K562 (cell line): ENCODE results near the gene PTPRC.

Experiments used
- KLF16 ChIP-seq: IDR thresholded peaks from 2 replicates; pipeline ENCODE4 v1.6.1; 2016; ENCODE audit warnings: antibody characterized with exemption
- SRSF7 ChIP-seq: fragments of 200-400 bp; formaldehyde crosslinking; optimal IDR thresholded peaks from 2 replicates; pipeline ENCODE3; 2017; ENCODE audit warnings: mild to moderate bottlenecking, low read depth, low read length
- YBX1 ChIP-seq: fragments of 450-650 bp; IDR thresholded peaks from 2 replicates; pipeline ENCODE4 v1.7.1; 2016; ENCODE audit warnings: mild to moderate bottlenecking

DNA sequence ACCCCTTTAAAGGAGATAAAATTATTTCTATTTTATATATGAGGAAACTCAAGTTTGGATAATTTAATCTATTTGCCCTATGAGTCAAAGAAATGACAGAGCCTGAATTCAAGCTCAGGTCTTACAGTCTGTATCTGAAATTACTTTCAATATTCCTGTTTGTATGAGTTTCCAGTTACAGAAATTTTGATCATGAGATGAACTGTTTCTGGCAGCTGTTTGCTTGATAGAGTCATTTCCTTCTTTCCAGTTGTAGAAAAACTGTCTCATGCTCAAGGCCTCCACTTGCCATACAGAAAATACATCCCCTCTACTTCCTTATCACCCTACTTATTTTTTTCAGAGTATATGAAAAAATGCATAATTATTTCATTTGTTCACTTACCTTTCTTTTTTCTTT, 87.6 kb downstream of the PTPRC start:
- TF ChIP-seq SRSF7 (no peak), YBX1 (no peak), KLF16 (no peak)
